BLaER1 treated with 17β-estradiol and CSF1 and Interleukin-3, amounts not matched to agents 10 nM and 100 nM (cell line): ENCODE results near the gene GPR27.

ENCODE experiments used
- H3K27ac ChIP-seq, 11 experiments: shearing (Covaris generic); formaldehyde crosslinking; 2 replicates each; pipeline ENCODE4 v1.8.1; 2022
- H3K27me3 ChIP-seq, 11 experiments: shearing (Covaris generic); formaldehyde crosslinking; 2 replicates each; pipeline ENCODE4 v1.8.1; 2022
- H3K36me3 ChIP-seq, 11 experiments: shearing (Covaris generic); formaldehyde crosslinking; 2 replicates each; pipeline ENCODE4 v1.8.1; 2022
- H3K4me1 ChIP-seq, 10 experiments: shearing (Covaris generic); formaldehyde crosslinking; 2 replicates each; pipeline ENCODE4 v1.8.1; 2022
- H3K4me2 ChIP-seq, 11 experiments: shearing (Covaris generic); formaldehyde crosslinking; 2 replicates each; pipeline ENCODE4 v1.8.1; 2022
- H3K4me3 ChIP-seq, 10 experiments: shearing (Covaris generic); formaldehyde crosslinking; 2 replicates each; pipeline ENCODE4 v1.8.1; 2022
- H3K9ac ChIP-seq, 11 experiments: shearing (Covaris generic); formaldehyde crosslinking; 2 replicates each; pipeline ENCODE4 v1.8.1; 2022
- H3K9me3 ChIP-seq, 11 experiments: shearing (Covaris generic); formaldehyde crosslinking; replicated peaks in 1 of 11; 2 replicates each; pipeline ENCODE4 v1.8.1; 2022
- H4K20me1 ChIP-seq, 11 experiments: shearing (Covaris generic); formaldehyde crosslinking; 2 replicates each; pipeline ENCODE4 v1.8.1; 2022
- Cebpa-rat ChIP-seq, 11 experiments: shearing (Covaris generic); IDR thresholded peaks; 2 replicates each; pipeline ENCODE4 v1.8.1; 2022

Gene GPR27

DNA sequence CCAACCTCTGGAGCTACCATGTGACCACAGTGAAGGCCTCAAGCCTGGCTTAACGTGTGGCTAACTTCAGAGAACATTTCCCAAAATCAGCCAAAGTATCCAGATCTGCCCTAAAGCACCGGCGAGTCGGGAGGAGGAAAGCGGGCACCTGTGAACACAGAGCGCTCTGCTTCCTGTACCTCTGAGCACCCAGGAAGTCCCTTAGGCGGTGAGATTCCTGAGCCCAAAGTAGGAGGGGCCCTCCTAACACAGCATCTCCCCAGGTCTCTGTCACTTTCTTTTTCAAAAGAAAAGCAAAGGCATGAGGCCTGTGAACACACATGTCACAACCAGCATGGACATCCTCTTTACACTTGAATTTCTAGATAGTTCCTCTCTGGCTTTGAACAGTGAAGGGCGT lies 27.5 kb upstream of the GPR27 start:
- Histone ChIP-seq H3K4me3 (peak overlapping the region in 1 of 10 experiments; percentile 90; a peak in 1 of 20 replicates), H3K36me3 (no peaks in the 10 kb centered on the region), H3K4me1 (peaks cover 21 to 50% (median 44%) of the 10 kb centered on the region in 10 experiments), H3K9ac (no peak overlapping the region), H3K4me2 (peak overlapping the region in 7 of 11 experiments; percentile 61 to 96 (median 70); a peak in 9 of 22 replicates), H3K27me3 (peaks cover 48 to 57% (median 51%) of the 10 kb centered on the region in 11 experiments), H3K27ac (no peak overlapping the region), H4K20me1 (peaks cover 0 to 11% (median 0%) of the 10 kb centered on the region in 11 experiments; a peak in 5 of 22 replicates), H3K9me3 (no peaks in the 10 kb centered on the region)
- no peak for TF ChIP-seq Cebpa-rat (IDR thresholded peaks at IDR 0.05)

GRCh38 chr3:71728632-71729342 lies 24.9 kb upstream of the GPR27 start:
- Histone ChIP-seq H4K20me1 (peaks cover 0 to 10% (median 0%) of the 10 kb centered on the region in 11 experiments; a peak in 4 of 22 replicates), H3K9me3 (peaks cover 0 to 12% (median 10%) of the 10 kb centered on the region in 11 experiments; a peak in 17 of 22 replicates), H3K4me3 (no peak overlapping the region), H3K4me2 (peak overlapping the region in 9 of 11 experiments; percentile 38 to 70 (median 61); a peak in 19 of 22 replicates), H3K9ac (no peak overlapping the region), H3K27me3 (peaks cover 31 to 39% (median 34%) of the 10 kb centered on the region in 11 experiments), H3K27ac (peak overlapping the region in 1 of 11 experiments; percentile 16; a peak in 1 of 22 replicates), H3K36me3 (no peaks in the 10 kb centered on the region), H3K4me1 (peaks cover 13 to 44% (median 39%) of the 10 kb centered on the region in 10 experiments)
- TF ChIP-seq Cebpa-rat (IDR thresholded peaks at IDR 0.05), result no peak

GRCh38 chr3:71732637-71733036 lies 21.0 kb upstream of the GPR27 start:
- Histone ChIP-seq H3K27ac (no peak overlapping the region), H3K4me1 (peaks cover 5 to 27% (median 22%) of the 10 kb centered on the region in 10 experiments), H3K36me3 (no peaks in the 10 kb centered on the region), H4K20me1 (no peaks in the 10 kb centered on the region), H3K9me3 (peaks cover 5 to 15% (median 10%) of the 10 kb centered on the region in 11 experiments; a peak in 17 of 22 replicates), H3K9ac (no peak overlapping the region), H3K4me2 (no peak overlapping the region), H3K4me3 (no peak overlapping the region), H3K27me3 (peaks cover 0 to 1% (median 0%) of the 10 kb centered on the region in 11 experiments; a peak in 2 of 22 replicates)
- no peak for TF ChIP-seq Cebpa-rat (IDR thresholded peaks at IDR 0.05)

- Histone ChIP-seq H3K27ac (no peak overlapping the region), H3K4me3 (no peak overlapping the region), H4K20me1 (no peaks in the 10 kb centered on the region), H3K9me3 (peaks cover 5 to 17% (median 10%) of the 10 kb centered on the region in 11 experiments; a peak in 17 of 22 replicates), H3K4me1 (peaks cover 5 to 27% (median 22%) of the 10 kb centered on the region in 10 experiments), H3K36me3 (no peaks in the 10 kb centered on the region), H3K9ac (no peak overlapping the region), H3K4me2 (no peak overlapping the region), H3K27me3 (no peaks in the 10 kb centered on the region; a peak in 1 of 22 replicates)
- TF ChIP-seq Cebpa-rat (IDR thresholded peaks at IDR 0.05), result no peak
Observed at GRCh38 chr3:71733319-71733718, 20.3 kb upstream of the GPR27 start.

DNA sequence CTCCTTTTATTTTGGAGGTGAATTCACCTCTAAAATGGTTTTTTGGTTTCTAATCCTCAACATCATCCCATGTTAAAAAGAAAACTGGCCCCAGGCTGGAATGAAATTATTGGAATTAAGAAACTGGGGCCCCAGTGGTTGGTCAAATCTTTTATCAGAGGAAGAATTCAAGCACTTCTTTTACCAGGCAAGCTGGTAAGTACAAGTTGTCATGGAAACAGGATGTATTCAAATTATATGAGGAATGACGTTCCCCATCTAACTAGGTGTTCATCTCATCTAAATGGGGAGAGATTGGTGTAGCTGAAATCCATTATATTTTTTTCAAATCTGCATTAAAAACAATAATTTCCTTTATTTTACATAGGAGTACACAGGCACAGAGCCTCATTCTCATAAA lies 18.8 kb upstream of the GPR27 start:
- no peak for TF ChIP-seq Cebpa-rat (IDR thresholded peaks at IDR 0.05)
- peaks cover 5 to 17% (median 10%) of the 10 kb centered on the region in 11 experiments; a peak in 17 of 22 replicates for H3K9me3 ChIP-seq
- no peak overlapping the region for H3K4me3 ChIP-seq
- no peaks in the 10 kb centered on the region for H3K27me3 ChIP-seq
- H3K4me1 ChIP-seq, result peaks cover 0 to 15% (median 12%) of the 10 kb centered on the region in 10 experiments; a peak in 17 of 20 replicates
- H3K9ac ChIP-seq, result no peak overlapping the region
- no peak overlapping the region for H3K4me2 ChIP-seq
- H4K20me1 ChIP-seq, result no peaks in the 10 kb centered on the region
- no peaks in the 10 kb centered on the region for H3K36me3 ChIP-seq
- no peak overlapping the region for H3K27ac ChIP-seq

DNA sequence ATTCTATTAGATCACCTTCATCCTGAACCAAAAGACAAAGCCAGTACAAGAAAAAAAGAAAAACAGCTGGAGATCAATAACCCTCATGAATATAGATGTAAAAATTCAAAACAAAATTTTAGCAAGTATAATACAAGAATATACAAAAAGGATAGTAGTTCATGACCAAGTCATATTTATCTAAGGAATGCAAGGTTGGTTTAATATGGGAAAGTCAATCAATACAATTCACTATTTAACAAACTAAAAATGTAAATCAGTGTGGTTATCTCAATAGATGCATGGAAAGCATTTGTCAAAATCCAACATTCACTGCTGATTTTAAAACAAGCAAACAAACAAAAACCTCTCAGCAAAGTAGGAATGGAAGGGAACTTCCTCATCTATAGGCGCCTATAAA lies 11.0 kb upstream of the GPR27 start:
- no peaks in the 10 kb centered on the region for H3K36me3 ChIP-seq
- peaks cover 26 to 50% (median 41%) of the 10 kb centered on the region in 11 experiments for H3K9me3 ChIP-seq
- no peak overlapping the region for H3K4me2 ChIP-seq
- H3K4me3 ChIP-seq, result no peak overlapping the region
- no peak overlapping the region for H3K27ac ChIP-seq
- H3K27me3 ChIP-seq, result no peaks in the 10 kb centered on the region
- no peaks in the 10 kb centered on the region for H3K4me1 ChIP-seq
- H4K20me1 ChIP-seq, result no peaks in the 10 kb centered on the region
- no peak for TF ChIP-seq Cebpa-rat (IDR thresholded peaks at IDR 0.05)
- H3K9ac ChIP-seq, result no peak overlapping the region

- no peaks in the 10 kb centered on the region for H3K36me3 ChIP-seq
- H3K4me2 ChIP-seq, result no peak overlapping the region
- no peaks in the 10 kb centered on the region for H3K4me1 ChIP-seq
- no peaks in the 10 kb centered on the region for H4K20me1 ChIP-seq
- H3K9ac ChIP-seq, result no peak overlapping the region
- no peak overlapping the region for H3K27ac ChIP-seq
- peaks cover 26 to 50% (median 40%) of the 10 kb centered on the region in 11 experiments for H3K9me3 ChIP-seq
- H3K27me3 ChIP-seq, result no peaks in the 10 kb centered on the region
- no peak for TF ChIP-seq Cebpa-rat (IDR thresholded peaks at IDR 0.05)
- H3K4me3 ChIP-seq, result no peak overlapping the region
Observed at GRCh38 chr3:71744738-71745137, 8.9 kb upstream of the GPR27 start.

- peaks cover 49 to 57% (median 55%) of the 10 kb centered on the region in 11 experiments for H3K27me3 ChIP-seq
- no peak overlapping the region for H3K4me2 ChIP-seq
- H3K4me3 ChIP-seq, result no peak overlapping the region
- H3K27ac ChIP-seq, result no peak overlapping the region
- no peak for TF ChIP-seq Cebpa-rat (IDR thresholded peaks at IDR 0.05)
- no peaks in the 10 kb centered on the region for H3K36me3 ChIP-seq
- no peak overlapping the region for H3K9ac ChIP-seq
- peaks cover 27 to 42% (median 34%) of the 10 kb centered on the region in 11 experiments for H3K9me3 ChIP-seq
- peaks cover 0 to 7% (median 0%) of the 10 kb centered on the region in 10 experiments; a peak in 2 of 20 replicates for H3K4me1 ChIP-seq
- peaks cover 0 to 4% (median 0%) of the 10 kb centered on the region in 11 experiments; a peak in 3 of 22 replicates for H4K20me1 ChIP-seq
Observed at GRCh38 chr3:71751602-71752001, 2.1 kb upstream of the GPR27 start.
